Muscle of back (tissue), 11 donors: ENCODE measurements around the gene PPM1H. TPM values are rescaled to one million over a fixed set of nuclear protein-coding genes. Genes with fewer than 3 reads are reported as not detected.

Experiments
- DNase-seq, 3 donors: peaks; one replicate each; pipeline versions ENCODE4 v3.0.0 to v3.0.0-alpha.2; 2013
- polyA plus RNA-seq, 10 donors: library from polyadenylated mRNA; unstranded; fragments of 120-200 nt; gene quantifications; one replicate each; pipeline ENCODE4 v1.2.1, GENCODE V29; 2013; ENCODE audit not compliant: insufficient read length in 10 of 10

Gene PPM1H
- polyA plus RNA-seq, 10 donors = 2.8 to 4.9 (median 3.5) TPM

DNA sequence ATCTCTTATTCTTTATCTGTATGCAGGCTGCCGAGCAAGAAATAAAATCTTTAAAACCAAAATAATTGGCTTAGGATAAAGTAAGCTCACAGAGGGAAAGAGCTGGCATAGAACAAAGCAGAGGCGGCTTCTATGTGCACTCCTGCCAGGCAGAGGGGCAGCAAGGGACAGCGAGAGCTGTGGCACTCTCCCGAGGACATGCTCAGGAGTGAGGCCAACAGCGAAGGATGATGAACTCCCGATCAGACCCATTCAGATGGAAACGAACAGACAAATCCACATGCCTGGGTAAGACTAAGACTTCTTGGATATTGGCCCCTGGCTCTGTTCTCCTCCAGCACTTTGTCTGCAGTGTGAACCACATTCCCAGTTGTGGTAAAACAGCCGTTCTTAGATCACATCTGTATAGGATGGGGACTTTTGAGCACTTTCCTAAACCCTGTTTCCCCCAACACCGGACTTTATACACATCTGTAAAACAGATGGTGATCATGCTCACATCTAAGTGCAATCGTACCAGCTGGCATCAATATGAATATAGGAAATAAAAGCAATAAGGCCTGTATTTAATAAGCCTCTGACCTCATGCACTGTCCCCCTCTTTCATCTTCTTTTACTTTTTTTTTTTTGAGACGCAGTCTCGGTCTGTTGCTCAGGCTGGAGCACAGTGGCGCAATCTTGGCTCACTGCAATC is 134.1 kb downstream of the PPM1H start:
- peak in 1 of 3 donors; percentile 30 for DNase-seq

- no peak for DNase-seq
These were observed 135.1 kb downstream of the PPM1H start for GRCh38 chr12:62799766-62800406.

- DNase-seq = peak; percentile 74 to 87 (median 79)
These were observed 135.7 kb downstream of the PPM1H start for GRCh38 chr12:62799126-62799736.

DNA sequence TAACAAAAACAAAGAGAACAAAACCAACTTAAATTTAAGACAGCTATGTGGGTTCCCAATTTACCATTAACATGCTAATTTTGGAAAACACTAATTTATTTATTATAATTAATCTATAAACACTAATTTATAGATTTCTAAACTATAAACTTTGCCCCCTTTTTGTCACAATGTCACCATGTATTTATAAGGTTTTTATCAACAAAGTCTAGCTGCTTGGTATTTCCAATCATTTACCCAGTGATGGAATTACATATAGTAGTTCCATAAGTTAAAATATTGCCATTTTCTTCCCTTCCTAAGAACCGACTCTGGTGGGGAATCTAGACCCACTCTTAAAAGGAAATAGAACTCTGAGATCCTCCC is 140.7 kb downstream of the PPM1H start:
- no peak for DNase-seq

DNA sequence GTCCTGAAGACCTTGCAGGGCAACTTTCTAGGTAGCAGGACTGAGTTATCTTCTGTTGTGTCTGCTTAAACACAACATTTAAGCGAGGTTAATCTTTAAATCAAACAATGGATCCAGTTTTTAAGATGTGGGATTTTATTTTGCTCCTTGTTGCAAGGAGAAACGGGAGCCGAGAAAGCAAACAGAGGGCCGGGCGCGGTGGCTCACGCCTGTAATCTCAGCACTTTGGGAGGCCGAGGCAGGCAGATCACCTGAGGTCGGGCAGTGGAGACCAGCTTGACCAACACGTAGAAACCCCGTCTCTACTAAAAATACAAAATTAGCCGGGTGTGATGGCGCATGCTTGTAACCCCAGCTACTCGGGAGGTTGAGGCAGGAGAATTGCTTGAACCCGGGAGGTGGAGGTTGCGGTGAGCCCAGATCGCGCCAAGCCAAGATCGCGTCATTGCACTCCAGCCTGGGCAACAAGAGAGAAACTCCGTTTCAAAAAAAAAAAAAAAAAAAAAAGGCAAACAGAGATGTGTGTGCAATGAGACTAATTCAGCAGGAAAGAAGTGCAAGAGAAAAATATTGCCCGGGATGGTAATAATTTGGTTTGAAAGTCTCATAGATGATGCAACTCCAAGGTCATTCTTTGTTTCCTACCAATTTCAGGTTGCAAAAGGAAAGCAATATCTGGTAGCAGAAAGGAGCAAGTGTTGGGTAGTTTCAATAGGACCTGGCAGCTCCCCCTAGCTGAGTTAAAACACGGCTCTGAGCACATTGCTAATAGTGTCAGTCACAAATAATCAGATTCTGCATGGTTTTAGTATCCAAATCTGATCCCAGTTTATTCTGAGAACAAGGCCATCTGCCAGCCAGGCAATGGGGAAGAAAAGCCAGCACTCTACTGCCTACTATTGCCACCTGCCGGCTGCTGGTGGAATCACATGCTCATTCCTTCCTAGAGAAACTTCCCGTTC is 141.4 kb downstream of the PPM1H start:
- peak; percentile 90 to 95 (median 94) for DNase-seq

DNA sequence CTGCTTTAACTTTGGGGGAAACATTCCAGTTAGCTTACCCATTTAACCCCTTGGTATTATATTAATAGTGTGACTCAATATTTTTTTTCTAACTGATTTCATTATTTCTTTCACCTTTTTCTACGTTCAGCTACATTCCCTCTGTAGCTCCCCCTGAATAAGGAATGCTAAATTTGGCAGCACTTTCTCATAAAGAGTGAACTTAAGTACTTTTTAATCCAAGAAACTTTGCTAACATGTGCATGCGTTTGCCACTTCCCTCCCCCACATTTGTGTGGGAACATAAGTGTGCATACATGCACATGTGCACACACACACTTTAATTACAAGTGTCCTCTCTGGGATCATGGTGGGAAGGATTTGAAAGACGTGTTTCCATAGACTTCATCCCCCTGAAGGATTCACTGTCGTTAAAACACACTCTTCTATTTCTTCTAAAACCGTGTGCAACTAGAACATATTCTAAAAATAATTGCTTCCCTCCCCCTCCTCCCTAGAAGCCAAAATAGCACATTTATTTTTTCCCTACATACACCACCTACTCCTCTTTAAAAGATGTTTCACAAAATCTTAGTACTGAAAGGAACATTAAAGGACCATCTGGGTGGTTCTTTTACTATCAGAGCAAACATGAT is 142.6 kb downstream of the PPM1H start:
- peak in 2 of 3 donors; percentile 38 to 76 for DNase-seq

DNA sequence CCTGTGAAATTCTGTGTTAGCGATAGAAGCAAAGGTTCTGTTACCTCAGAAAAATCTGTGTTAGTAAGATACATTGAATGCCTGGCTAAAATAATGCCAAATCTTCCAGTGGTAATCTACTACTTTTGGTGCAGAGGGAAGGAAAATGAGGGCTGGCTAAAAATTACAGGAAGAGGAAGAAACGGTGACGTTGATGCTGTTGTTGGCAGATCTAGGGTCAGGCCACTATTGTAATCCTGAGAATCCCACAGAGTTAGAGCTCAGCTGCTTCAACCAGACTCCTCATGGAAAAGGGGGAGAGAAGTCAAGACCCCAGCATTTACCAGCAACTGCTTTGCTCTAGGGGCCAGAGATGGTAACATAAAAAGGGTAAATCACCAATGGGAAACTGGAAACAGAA is 145.1 kb downstream of the PPM1H start:
- DNase-seq = no peak

- peak in 1 of 3 donors; percentile 36 for DNase-seq
These were observed 147.3 kb downstream of the PPM1H start for GRCh38 chr12:62787611-62788010.

DNA sequence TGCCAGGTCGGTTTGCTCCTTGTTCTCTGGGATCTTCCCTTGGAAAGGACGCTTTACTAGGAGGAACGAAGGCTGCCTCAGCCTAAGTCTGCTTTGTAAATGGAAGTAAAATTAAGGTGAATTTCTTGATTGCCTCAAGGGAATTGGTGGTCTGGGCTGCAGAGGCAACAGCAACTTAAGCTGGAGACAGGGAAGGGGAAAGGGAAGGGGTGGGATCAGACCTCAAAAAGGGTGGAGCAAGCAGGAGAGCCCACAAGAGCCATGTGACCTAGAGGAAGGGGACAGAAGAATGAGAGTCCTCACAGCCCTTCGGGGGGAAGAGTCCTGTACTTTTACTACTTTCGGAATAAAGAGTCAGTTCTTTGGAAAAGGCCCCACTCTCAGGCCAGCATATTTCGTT is 147.9 kb downstream of the PPM1H start:
- DNase-seq = no peak

DNA sequence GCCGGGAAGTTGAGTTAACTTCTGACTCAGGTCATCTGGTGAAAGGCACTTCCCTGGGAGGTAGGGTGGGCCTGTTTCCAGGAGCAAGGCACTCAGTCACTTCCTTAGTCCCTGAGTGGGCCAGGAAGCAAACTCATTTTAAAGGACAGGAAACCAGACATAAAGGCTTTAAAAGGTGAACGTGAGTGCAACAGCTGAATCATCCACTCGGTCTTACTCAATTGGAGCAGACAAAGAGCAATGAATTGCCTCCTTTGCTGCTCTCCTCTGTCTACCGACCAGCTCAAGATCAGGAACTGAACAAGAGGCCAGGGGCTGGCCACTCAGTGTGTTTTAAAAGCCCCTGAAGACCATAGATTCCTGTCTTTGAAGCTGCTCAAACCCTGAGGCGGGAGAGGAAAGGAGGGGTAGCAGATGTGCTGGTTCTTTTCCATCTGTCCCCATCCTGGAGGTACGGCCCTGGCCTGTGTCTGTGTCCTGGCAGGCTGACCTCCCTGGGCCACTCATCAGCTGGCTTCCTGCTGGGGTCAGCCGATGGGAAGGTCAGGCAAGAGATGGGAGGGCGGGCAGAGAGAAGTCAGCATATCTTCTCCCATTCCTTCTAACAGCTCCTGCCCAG is 148.9 kb downstream of the PPM1H start:
- peak; percentile 61 to 96 (median 80) for DNase-seq

DNA sequence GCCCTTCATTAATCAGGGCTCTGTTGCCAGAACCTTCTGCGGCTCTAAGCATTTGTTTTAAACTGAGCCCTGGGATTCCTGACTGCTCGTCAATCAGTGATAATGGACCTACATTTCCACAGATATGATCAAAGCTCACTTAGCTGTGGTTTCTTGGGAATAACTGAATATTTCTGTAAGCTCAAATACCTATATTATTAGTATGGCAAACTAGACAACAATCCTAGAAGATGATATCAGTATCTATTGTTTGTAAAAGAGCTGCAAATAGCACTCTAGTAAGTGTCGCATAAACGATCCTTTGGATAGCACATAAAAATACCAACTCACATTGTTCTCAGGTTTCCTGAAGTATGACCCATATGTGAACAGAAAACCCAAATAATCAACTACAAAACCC is 150.4 kb downstream of the PPM1H start:
- DNase-seq = no peak

GRCh38 chr12:62783881-62784280 is 151.1 kb downstream of the PPM1H start:
- no peak for DNase-seq

DNA sequence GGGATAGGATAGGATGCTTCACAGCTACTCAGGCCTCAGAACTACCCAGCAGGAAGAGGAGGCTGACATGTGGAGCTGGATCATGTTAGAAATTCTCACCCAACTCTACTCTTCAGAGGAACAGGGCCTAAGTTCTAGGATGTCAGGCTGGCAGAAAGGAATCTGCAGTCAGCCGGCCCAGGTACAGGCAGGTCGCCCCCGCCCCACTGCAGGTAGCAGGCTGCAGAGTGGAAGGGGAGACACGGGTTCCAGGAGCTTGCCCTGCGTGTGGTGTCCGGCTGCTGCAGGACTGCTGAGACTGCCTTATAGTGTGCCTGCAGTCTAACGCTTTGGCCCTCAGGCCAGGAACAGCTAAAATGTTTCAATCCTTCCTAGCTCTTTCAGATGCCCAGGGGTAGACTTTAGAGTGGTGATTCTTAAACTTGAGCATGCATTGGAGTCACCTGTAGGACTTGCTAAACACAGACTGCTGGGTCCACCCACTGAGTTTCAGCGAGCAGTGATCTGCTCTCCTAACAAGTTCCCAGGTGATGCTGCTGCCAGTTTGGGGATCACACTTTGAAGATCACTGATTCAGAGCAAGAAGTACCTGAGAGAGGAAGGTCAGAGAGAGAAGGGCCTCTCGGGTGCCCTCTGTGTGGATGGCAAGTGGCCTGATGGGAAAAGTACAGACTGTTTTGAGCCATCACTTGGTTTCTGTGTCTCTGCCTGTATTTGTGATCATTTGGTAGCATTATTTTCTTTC is 153.6 kb downstream of the PPM1H start:
- no peak for DNase-seq

DNA sequence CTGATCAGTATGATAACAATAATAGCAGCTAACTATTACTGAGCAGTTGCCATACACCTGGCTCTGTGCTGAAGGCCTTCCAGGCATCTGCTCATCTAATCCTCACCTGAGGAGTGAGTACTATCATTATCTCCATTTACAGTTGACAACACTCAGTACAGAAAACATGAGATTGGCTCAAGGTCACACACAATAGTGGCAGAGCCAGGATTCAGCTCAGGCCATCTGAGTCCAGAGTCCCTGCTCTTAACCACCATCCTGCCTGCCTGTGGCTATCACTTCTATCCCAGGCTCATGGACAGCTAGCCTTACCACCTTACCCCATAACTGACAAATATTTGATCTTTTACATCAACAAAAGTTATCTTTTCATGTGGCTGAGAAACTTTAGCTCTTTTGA is 155.5 kb downstream of the PPM1H start:
- no peak for DNase-seq

- no peak for DNase-seq
These were observed 156.8 kb downstream of the PPM1H start for GRCh38 chr12:62778187-62778586.

- DNase-seq = no peak
These were observed 158.0 kb downstream of the PPM1H start for GRCh38 chr12:62776997-62777396.

DNA sequence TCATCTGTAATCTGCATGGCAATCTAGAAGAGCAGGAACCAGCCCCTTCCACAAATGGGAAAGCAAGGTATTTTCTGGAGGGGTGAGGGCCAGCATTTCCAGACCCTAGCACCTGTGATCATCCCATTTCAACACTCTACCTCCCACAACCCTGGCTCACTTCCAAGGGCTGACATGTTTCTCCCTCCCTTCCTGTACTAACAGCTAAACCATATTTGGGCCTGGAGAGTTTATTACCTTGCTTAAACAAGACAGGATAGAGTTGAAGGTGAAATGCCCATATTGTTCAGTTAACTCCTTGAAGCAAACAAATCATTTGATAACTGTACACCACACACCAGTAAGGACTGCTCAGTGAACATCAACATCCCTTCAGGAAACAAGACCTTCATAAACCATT is 158.4 kb downstream of the PPM1H start:
- no peak for DNase-seq

GRCh38 chr12:62774794-62775193 is 160.2 kb downstream of the PPM1H start:
- no peak for DNase-seq

DNA sequence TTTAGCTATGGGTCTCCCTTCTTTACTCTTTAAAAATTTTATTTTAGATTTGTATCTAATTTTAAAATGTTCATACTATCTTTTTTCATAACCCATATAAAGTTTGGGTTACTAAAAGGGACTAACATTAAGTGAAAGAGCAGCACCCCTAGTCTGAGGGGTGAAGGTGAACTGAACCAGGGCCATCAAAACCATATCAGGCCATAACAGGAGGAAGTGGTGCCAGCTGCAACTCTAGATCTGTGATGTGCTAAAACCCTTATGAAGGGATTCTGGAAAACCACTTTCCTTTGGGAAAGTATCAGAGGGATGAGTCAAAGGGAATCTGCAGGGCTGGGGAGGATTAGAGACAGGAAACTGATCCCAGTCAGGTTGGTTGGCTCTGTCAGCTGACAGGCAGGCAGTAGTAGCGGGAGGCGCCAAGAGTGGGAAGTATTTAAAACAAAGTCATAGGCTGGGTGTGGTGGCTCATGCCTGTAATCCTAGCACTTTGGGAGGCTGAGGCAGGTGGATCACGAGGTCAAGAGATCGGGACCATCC is 162.5 kb downstream of the PPM1H start:
- no peak for DNase-seq

- DNase-seq = no peak
These were observed 163.1 kb downstream of the PPM1H start for GRCh38 chr12:62771828-62772227.
